HepG2 (cell line): ENCODE data around the gene YY1. TPM values are rescaled to one million over a fixed set of nuclear protein-coding genes. Genes with fewer than 3 reads are reported as not detected.
A peak's percentile ranks its signal among the peaks of the same experiment; 100 is the strongest.

Source experiments
- ATAC-seq: fragments of 200-7000 bp; cut with Tn5 transposase; 3 replicates; pipeline ENCODE4 v1.9.1; 2020; ENCODE audit warnings: mild to moderate bottlenecking, moderate library complexity
- BruUV-seq: library from RNA; stranded (reverse); fragments of 400-500 nt; replicated peaks from 2 replicates; lab custom pipeline; 2021; lab: Mats Ljungman, UMichigan
- CTCF ChIA-PET: fragments of 300-600 bp; formaldehyde crosslinking; extraction: SDS; loops from one replicate; lab custom pipeline; 2021; ENCODE audit warnings: low total read pairs, inconsistent platforms, low intra/inter-chr PET ratio; lab: Yijun Ruan, JAX
- POLR2A ChIA-PET: fragments of 350-600 bp; sonication (Branson Sonifier 250); formaldehyde crosslinking; loops from one replicate; lab custom pipeline; 2020; ENCODE audit warnings: antibody characterized with exemption, inconsistent platforms; lab: Yijun Ruan, JAX
- DNase-seq: peaks from one replicate; pipeline ENCODE4 v3.0.0-alpha.2; 2015; ENCODE audit warnings: low spot score
- FAIRE-seq: peaks from 3 replicates; lab custom pipeline; 2011; peaks lifted over from hg19 to GRCh38; lab: Jason Lieb, UNC
- H2AFZ ChIP-seq: one replicate; pipeline ENCODE4 v1.6.1; 2011; ENCODE audit warnings: low read length, inconsistent platforms
- H3K27ac ChIP-seq: fragments of 300-600 bp; 3 replicates; pipeline ENCODE4 v1.8.0; 2011; ENCODE audit warnings: mixed run types, mild to moderate bottlenecking, mixed read lengths, low read length, inconsistent platforms; ENCODE audit not compliant: insufficient read depth; ENCODE audit errors: extremely low read length
- H3K27me3 ChIP-seq, 2 experiments: fragments of 200-600 bp in 1 of 2; 2 replicates in 1 of 2; 3 replicates in 1 of 2; pipeline versions ENCODE4 v1.6.0 to v1.8.0; 2011; ENCODE audit warnings: low read length in 2 of 2, mild to moderate bottlenecking in 2 of 2, moderate library complexity in 2 of 2, inconsistent platforms in 1 of 2; ENCODE audit not compliant: insufficient read depth in 2 of 2, control insufficient read depth in 1 of 2
- H3K36me3 ChIP-seq, 2 experiments: fragments of 200-600 bp in 1 of 2; replicated peaks in 1 of 2; 2 replicates in 1 of 2; 3 replicates in 1 of 2; pipeline versions ENCODE4 v1.5.1 to v1.8.0; 2011; ENCODE audit warnings: low read length in 2 of 2, inconsistent platforms in 1 of 2; ENCODE audit not compliant: insufficient read depth in 2 of 2, control insufficient read depth in 1 of 2
- H3K4me1 ChIP-seq: 2 replicates; pipeline ENCODE4 v1.5.1; 2012; ENCODE audit warnings: low read length, inconsistent platforms; ENCODE audit not compliant: insufficient read depth
- H3K4me2 ChIP-seq: 2 replicates; pipeline ENCODE4 v1.6.0; 2011; ENCODE audit warnings: low read depth, low read length, inconsistent platforms
- H3K4me3 ChIP-seq, 3 experiments: fragments of 200-600 bp in 1 of 3; sonication (generic), shearing (Covaris generic) in 1 of 3; replicated peaks in 1 of 3; 2 replicates each; pipeline ENCODE4 v1.5.1; 2011 to 2016; ENCODE audit warnings: low read length in 3 of 3, inconsistent platforms in 2 of 3, low read depth in 2 of 3, mild to moderate bottlenecking in 2 of 3, control low read depth in 1 of 3, mixed read lengths in 1 of 3; ENCODE audit not compliant: insufficient read depth in 1 of 3
- H3K79me2 ChIP-seq: one replicate; pipeline ENCODE4 v1.6.1; 2011; ENCODE audit warnings: low read length, inconsistent platforms; ENCODE audit not compliant: insufficient read depth
- H3K9ac ChIP-seq: 2 replicates; pipeline ENCODE4 v1.6.0; 2011; ENCODE audit warnings: mild to moderate bottlenecking, low read depth, low read length, inconsistent platforms; ENCODE audit not compliant: insufficient read depth
- H3K9me3 ChIP-seq: 2 replicates; pipeline ENCODE4 v1.5.1; 2012; ENCODE audit warnings: mild to moderate bottlenecking, low read length
- H4K20me1 ChIP-seq: 2 replicates; pipeline ENCODE4 v1.6.0; 2011; ENCODE audit warnings: inconsistent platforms, mild to moderate bottlenecking, low read length, moderate library complexity; ENCODE audit not compliant: insufficient read depth
- AGO2 ChIP-seq: fragments of 200-400 bp; formaldehyde crosslinking; optimal IDR thresholded peaks from 2 replicates; pipeline ENCODE3; 2017; ENCODE audit warnings: mild to moderate bottlenecking, low read depth, low read length, moderate library complexity
- CBX5 ChIP-seq: sonication (generic); formaldehyde crosslinking; IDR thresholded peaks from 2 replicates; pipeline ENCODE4 v1.4.0; 2020; ENCODE audit warnings: missing genetic modification reagents, borderline replicate concordance
- CERS6 ChIP-seq: sonication (generic); formaldehyde crosslinking; IDR thresholded peaks from 2 replicates; pipeline ENCODE4 v1.5.0; 2020; ENCODE audit warnings: missing genetic modification reagents
- EP300 ChIP-seq, 3 experiments: sonication (generic) in 1 of 3; formaldehyde crosslinking in 1 of 3; IDR thresholded peaks; 2 replicates each; pipeline versions ENCODE4 v1.5.1 to v1.6.1; 2011 to 2020; ENCODE audit warnings: low read depth in 2 of 3, low read length in 2 of 3, borderline replicate concordance in 1 of 3, improper control_type of control experiment in 1 of 3, mild to moderate bottlenecking in 1 of 3, missing genetic modification reagents in 1 of 3, moderate library complexity in 1 of 3
- FOXA1 ChIP-seq, 2 experiments: fragments of 450-650 bp in 1 of 2; sonication (generic) in 1 of 2; formaldehyde crosslinking in 1 of 2; IDR thresholded peaks; 2 replicates each; pipeline versions ENCODE4 v1.4.0 to v1.6.1; 2016 to 2020; ENCODE audit warnings: missing genetic modification reagents in 1 of 2
- FOXO4 ChIP-seq: sonication (generic); formaldehyde crosslinking; conservative IDR thresholded peaks from 2 replicates; pipeline ENCODE4 v1.8.1; 2023; ENCODE audit warnings: missing genetic modification reagents
- GLI4 ChIP-seq: sonication (generic); formaldehyde crosslinking; IDR thresholded peaks from 2 replicates; pipeline ENCODE4 v1.5.1; 2020; ENCODE audit warnings: missing genetic modification reagents, mild to moderate bottlenecking, moderate library complexity, borderline replicate concordance
- HCFC1 ChIP-seq: fragments of 150-350 bp; IDR thresholded peaks from 2 replicates; pipeline ENCODE4 v1.6.1; 2014; ENCODE audit warnings: low read depth, low read length
- HIC2 ChIP-seq: sonication (generic); formaldehyde crosslinking; IDR thresholded peaks from 2 replicates; pipeline ENCODE4 v1.9.0; 2022; ENCODE audit warnings: low read depth, missing genetic modification reagents
- HIVEP1 ChIP-seq: sonication (generic); formaldehyde crosslinking; IDR thresholded peaks from 2 replicates; pipeline ENCODE4 v1.4.0; 2020; ENCODE audit warnings: mild to moderate bottlenecking, missing genetic modification reagents
- RARG ChIP-seq: sonication (generic); formaldehyde crosslinking; IDR thresholded peaks from 2 replicates; pipeline ENCODE4 v1.4.0; 2020; ENCODE audit warnings: low read depth, mild to moderate bottlenecking, missing genetic modification reagents
- ZNF484 ChIP-seq: sonication (generic); formaldehyde crosslinking; IDR thresholded peaks from 2 replicates; pipeline ENCODE4 v1.5.1; 2020; ENCODE audit warnings: mild to moderate bottlenecking, low read depth, missing genetic modification reagents, borderline replicate concordance
- WGBS: methylation state at CpG from one replicate; pipeline ENCODE4 v1.1.6; 2017; ENCODE audit warnings: low lambda C conversion rate; 5-methylcytosine and 5-hydroxymethylcytosine counted together
- in situ Hi-C: cut with HindIII; loops from 2 replicates; pipeline ENCODE4 v1.10.0; 2017; ENCODE audit warnings: low pct_unique_long_range_greater_than_20kb; ENCODE audit not compliant: extremely low pct_ligation_motif_present
- intact Hi-C: fragments of 100-400 bp; cut with micrococcal nuclease; formaldehyde crosslinking; loops from one replicate; pipeline ENCODE4 v1.10.0; 2022; ENCODE audit not compliant: unreplicated experiment
- polyA plus RNA-seq, 8 experiments: library from polyadenylated mRNA; depleted of rRNA in 3 of 8; stranded (reverse) in 7 of 8; unstranded in 1 of 8; fragments of >200 nt; fragmentation: Illumina TruSeq in 4 of 8; extraction: Trizol in 4 of 8; gene quantifications; 2 replicates each; pipeline versions ENCODE4 v1.2.1 to v1.2.3, GENCODE V29; 2011 to 2016; ENCODE audit warnings: low read depth in 4 of 8, missing spikeins in 1 of 8, mixed read lengths in 1 of 8; ENCODE audit not compliant: insufficient read depth in 1 of 8
- total RNA-seq, 5 experiments: library from RNA; depleted of rRNA; stranded (reverse); fragments of >200 nt; fragmentation: Illumina TruSeq; extraction: Trizol; gene quantifications; 2 replicates each; pipeline ENCODE4 v1.2.3, GENCODE V29; 2016; ENCODE audit warnings: low read depth in 1 of 5

The YY1 gene
- total and polyA plus RNA-seq, 2 of the 13 experiments (the other 11 are each of a cell fraction or from before 2014, with no cell fraction given) = 29.4 to 68.1 TPM

- in situ Hi-C loops = no loop called here
- no peaks in the 10 kb centered on the region for H3K9me3 ChIP-seq
- no peaks in the 10 kb centered on the region for H3K27me3 ChIP-seq
- WGBS = 97% methylated on average over 6 of the region's 11 CpGs
- no peak overlapping the region for H2AFZ ChIP-seq
- H3K79me2 ChIP-seq = peaks cover 37% of the 10 kb centered on the region
- peak overlapping the region; percentile 2 for H3K27ac ChIP-seq
- no peak overlapping the region for H3K4me2 ChIP-seq
- TF ChIP-seq FOXO4 (CRISPR knock-in tag) (0 out of 2 replicates have a peak, but pooled peaks have one; percentile 67), HIVEP1 (CRISPR knock-in tag) (0 out of 2 replicates have a peak, but pooled peaks have one; percentile 29), AGO2 (peak; percentile 31), CERS6 (no peak)
- intact Hi-C loops = loop anchor here (5.0 kb wide), 1 partner anchor 1521 kb away; no protein-coding TSS in a partner anchor
- H4K20me1 ChIP-seq = peaks cover 25% of the 10 kb centered on the region
- ATAC-seq = no peak
- no peak overlapping the region for H3K9ac ChIP-seq
- no peak overlapping the region for H3K4me3 ChIP-seq
- POLR2A ChIA-PET = no interaction called here
- no TSS peak for BruUV-seq
- CTCF ChIA-PET = no interaction called here
- no peak for FAIRE-seq
- H3K36me3 ChIP-seq = peaks cover 8 to 22% of the 10 kb centered on the region in 2 experiments
- DNase-seq = no peak
- H3K4me1 ChIP-seq = peaks cover 63% of the 10 kb centered on the region
These were observed 42.5 kb downstream of the YY1 start for GRCh38 chr14:100281286-100282082.

GRCh38 chr14:100282083-100282350 is 43.1 kb downstream of the YY1 start:
- POLR2A ChIA-PET = no interaction called here
- Histone ChIP-seq H3K27ac (no peak overlapping the region), H3K4me3 (no peak overlapping the region), H3K4me2 (no peak overlapping the region), H3K36me3 (peaks cover 6 to 16% of the 10 kb centered on the region in 2 experiments), H3K4me1 (peaks cover 63% of the 10 kb centered on the region), H3K9ac (no peak overlapping the region), H3K79me2 (peaks cover 32% of the 10 kb centered on the region), H3K9me3 (no peaks in the 10 kb centered on the region), H2AFZ (no peak overlapping the region), H3K27me3 (no peaks in the 10 kb centered on the region), H4K20me1 (peaks cover 21% of the 10 kb centered on the region)
- in situ Hi-C loops = no loop called here
- CTCF ChIA-PET = no interaction called here
- intact Hi-C loops = loop anchor here (5.0 kb wide), 1 partner anchor 1520 kb away; no protein-coding TSS in a partner anchor
- TF ChIP-seq ZNF484 (no peak), FOXA1 (IDR thresholded peaks at IDR 0.05) (no peak), FOXA1 (CRISPR knock-in tag; IDR thresholded peaks at IDR 0.05) (no peak), CBX5 (CRISPR knock-in tag) (no peak), RARG (CRISPR knock-in tag) (no peak), EP300 (IDR thresholded peaks at IDR 0.05; ENCODE audit: low read depth in 2 of 2, low read length in 2 of 2) (no peak), EP300 (CRISPR knock-in tag; IDR thresholded peaks at IDR 0.05; ENCODE audit: borderline replicate concordance) (no peak), HCFC1 (no peak), GLI4 (CRISPR knock-in tag) (no peak), HIC2 (CRISPR knock-in tag) (no peak)
- FAIRE-seq (no peak), ATAC-seq (no peak), DNase-seq (no peak)
- 100% methylated on average over 7 of the region's 7 CpGs for WGBS
- BruUV-seq = no TSS peak
